Hepatocyte (in vitro differentiated cells): ENCODE data around the gene CNTNAP2.

ENCODE experiments used
- CTCF ChIP-seq: fragments of 200-600 bp; sonication (generic); IDR thresholded peaks from 2 replicates; pipeline ENCODE4 v1.5.1; 2016; ENCODE audit warnings: antibody characterized with exemption, mild to moderate bottlenecking; ENCODE audit not compliant: poor library complexity
- EZH2phosphoT487 ChIP-seq: fragments of 200-600 bp; sonication (generic); IDR thresholded peaks from one replicate; pipeline ENCODE4 v1.6.1; 2018; ENCODE audit warnings: antibody characterized with exemption, mild to moderate bottlenecking, low read depth, moderate library complexity; ENCODE audit not compliant: unreplicated experiment, severe bottlenecking

DNA sequence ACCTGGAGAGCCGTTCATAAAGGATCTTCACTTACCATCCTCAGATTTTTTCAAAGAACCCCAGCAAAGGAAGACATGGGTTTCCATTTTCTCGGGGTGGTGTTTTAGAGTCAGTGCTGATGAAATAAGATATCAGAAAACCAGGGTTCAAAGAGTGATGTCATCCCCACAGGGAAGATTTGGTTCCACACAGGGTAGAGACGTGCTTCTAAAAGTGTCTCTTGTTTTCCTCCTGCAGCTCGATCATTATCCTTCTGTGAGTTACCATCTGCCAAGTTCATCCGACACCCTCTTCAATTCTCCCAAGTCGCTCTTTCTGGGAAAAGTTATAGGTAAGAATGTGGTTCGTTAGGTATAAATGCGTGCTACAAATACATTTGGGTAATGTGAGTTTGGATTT is 2150.2 kb downstream of the CNTNAP2 start:
- TF ChIP-seq CTCF (no peak), EZH2phosphoT487 (no peak)
